Neural crest cell (in vitro differentiated cells): Measurements from ENCODE around the gene ZMAT5. TPM values are rescaled to one million over a fixed set of nuclear protein-coding genes. Genes with fewer than 3 reads are reported as not detected.
A peak's percentile ranks its signal among the peaks of the same experiment; 100 is the strongest.

ENCODE experiments used
- DNase-seq: peaks from one replicate; pipeline ENCODE4 v3.0.0; 2021; ENCODE audit warnings: low read depth, mixed read lengths, low spot score
- H3K27ac Mint-ChIP-seq: one replicate; pipeline ENCODE4 v1.8.0; 2021; ENCODE audit warnings: mild to moderate bottlenecking, mixed read lengths; ENCODE audit not compliant: unreplicated experiment
- H3K27me3 Mint-ChIP-seq: 2 replicates; pipeline ENCODE4 v1.8.0; 2021; ENCODE audit warnings: low read depth, mild to moderate bottlenecking, mixed read lengths
- H3K36me3 Mint-ChIP-seq: 2 replicates; pipeline ENCODE4 v1.8.0; 2021; ENCODE audit warnings: low read depth, mild to moderate bottlenecking, mixed read lengths
- H3K4me1 Mint-ChIP-seq: 2 replicates; pipeline ENCODE4 v1.8.0; 2021; ENCODE audit warnings: mixed read lengths
- H3K4me3 Mint-ChIP-seq: one replicate; pipeline ENCODE4 v1.8.0; 2021; ENCODE audit warnings: mild to moderate bottlenecking, mixed read lengths
- H3K9me3 Mint-ChIP-seq: 2 replicates; pipeline ENCODE4 v1.8.0; 2021; ENCODE audit warnings: mixed read lengths
- CTCF ChIP-seq: fragments of 200-600 bp; sonication (generic); conservative IDR thresholded peaks from 2 replicates; pipeline ENCODE4 v1.5.0; 2021; ENCODE audit warnings: antibody characterized with exemption, mild to moderate bottlenecking
- total RNA-seq: library from RNA; stranded (reverse); gene quantifications from 2 replicates; pipeline ENCODE4 v1.2.1, GENCODE V29; 2021

Gene ZMAT5
- total RNA-seq, 1 donor from 2014 or later: 25.3 TPM

DNA sequence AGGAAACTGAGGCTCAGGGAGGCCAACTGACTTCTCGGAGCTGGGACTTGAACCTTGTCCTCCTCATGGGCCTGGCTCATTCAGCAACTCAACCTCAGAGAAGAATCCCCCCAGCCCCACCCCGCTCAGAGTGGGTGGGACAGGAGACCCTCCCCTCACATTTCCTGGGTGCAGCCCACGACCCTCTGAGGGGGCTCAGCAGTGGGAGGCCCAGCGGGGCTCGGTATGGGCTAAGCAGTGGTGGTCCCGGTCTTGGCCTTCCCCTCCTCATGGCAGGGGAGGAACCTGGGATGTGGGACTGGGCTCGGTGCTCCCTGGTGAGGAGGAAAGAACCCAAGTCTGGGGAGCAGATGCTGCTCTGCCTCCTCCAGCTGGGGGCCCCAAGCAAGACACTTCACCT lies 61.2 kb downstream of the ZMAT5 start:
- H3K27me3 Mint-ChIP-seq: peaks cover 43% of the 10 kb centered on the region
- no peak overlapping the region for H3K27ac Mint-ChIP-seq
- DNase-seq: no peak
- peaks cover 33% of the 10 kb centered on the region for H3K4me1 Mint-ChIP-seq
- no peak for TF ChIP-seq CTCF
- no peak overlapping the region for H3K4me3 Mint-ChIP-seq
- no peaks in the 10 kb centered on the region for H3K36me3 Mint-ChIP-seq
- H3K9me3 Mint-ChIP-seq: no peaks in the 10 kb centered on the region

- Mint-ChIP-seq H3K9me3 (no peaks in the 10 kb centered on the region), H3K4me3 (peak overlapping the region; percentile 54), H3K27me3 (peaks cover 43% of the 10 kb centered on the region), H3K4me1 (peaks cover 33% of the 10 kb centered on the region), H3K27ac (peak overlapping the region; percentile 35), H3K36me3 (no peaks in the 10 kb centered on the region)
- DNase-seq: peak; percentile 46
- TF ChIP-seq CTCF: no peak
Measured at GRCh38 chr22:29704528-29705285, 62.1 kb downstream of the ZMAT5 start.

DNA sequence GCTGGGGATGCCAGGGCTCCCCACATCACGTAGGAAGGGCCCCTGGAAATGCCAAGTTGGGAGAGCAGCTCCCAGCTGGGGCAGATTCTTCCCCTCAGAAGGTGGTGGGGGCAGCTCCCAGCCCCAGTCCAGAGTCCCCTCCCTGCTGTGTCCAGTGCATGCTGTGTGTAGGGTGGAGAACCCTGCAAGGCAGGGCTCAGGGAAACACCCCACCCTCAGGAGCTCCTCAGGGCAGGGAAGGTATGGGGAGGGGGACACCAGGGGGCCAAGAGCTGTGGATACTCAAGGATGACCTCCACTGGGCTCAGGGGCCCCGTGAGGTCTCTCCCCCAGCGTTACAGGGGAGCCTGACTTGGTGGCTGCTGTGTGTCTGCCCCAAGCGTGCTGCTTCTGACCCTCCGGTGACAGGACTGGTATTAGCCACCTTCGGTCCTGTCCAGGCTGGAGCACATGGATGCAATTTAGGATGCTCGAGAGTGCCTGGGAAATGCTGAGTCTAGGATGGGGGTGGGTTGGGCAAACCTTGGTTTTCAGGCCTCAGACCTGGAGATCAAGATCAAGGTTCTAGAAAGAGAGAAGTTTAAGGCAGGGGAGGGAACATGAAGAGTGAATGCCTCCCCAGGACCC lies 63.1 kb downstream of the ZMAT5 start:
- peaks cover 33% of the 10 kb centered on the region for H3K4me1 Mint-ChIP-seq
- H3K4me3 Mint-ChIP-seq: no peak overlapping the region
- no peak overlapping the region for H3K27ac Mint-ChIP-seq

GRCh38 chr22:29702931-29703501 lies 63.8 kb downstream of the ZMAT5 start:
- DNase-seq: no peak
- H3K36me3 Mint-ChIP-seq: no peaks in the 10 kb centered on the region
- H3K27me3 Mint-ChIP-seq: peaks cover 43% of the 10 kb centered on the region
- no peaks in the 10 kb centered on the region for H3K9me3 Mint-ChIP-seq
- peaks cover 36% of the 10 kb centered on the region for H3K4me1 Mint-ChIP-seq
- no peak overlapping the region for H3K27ac Mint-ChIP-seq
- H3K4me3 Mint-ChIP-seq: no peak overlapping the region
- no peak for TF ChIP-seq CTCF

More for the DNA sequence above, 63.1 kb downstream of the ZMAT5 start:
- Mint-ChIP-seq H3K27me3 (peaks cover 43% of the 10 kb centered on the region), H3K36me3 (no peaks in the 10 kb centered on the region), H3K9me3 (no peaks in the 10 kb centered on the region)
- DNase-seq: no peak
- TF ChIP-seq CTCF: no peak

DNA sequence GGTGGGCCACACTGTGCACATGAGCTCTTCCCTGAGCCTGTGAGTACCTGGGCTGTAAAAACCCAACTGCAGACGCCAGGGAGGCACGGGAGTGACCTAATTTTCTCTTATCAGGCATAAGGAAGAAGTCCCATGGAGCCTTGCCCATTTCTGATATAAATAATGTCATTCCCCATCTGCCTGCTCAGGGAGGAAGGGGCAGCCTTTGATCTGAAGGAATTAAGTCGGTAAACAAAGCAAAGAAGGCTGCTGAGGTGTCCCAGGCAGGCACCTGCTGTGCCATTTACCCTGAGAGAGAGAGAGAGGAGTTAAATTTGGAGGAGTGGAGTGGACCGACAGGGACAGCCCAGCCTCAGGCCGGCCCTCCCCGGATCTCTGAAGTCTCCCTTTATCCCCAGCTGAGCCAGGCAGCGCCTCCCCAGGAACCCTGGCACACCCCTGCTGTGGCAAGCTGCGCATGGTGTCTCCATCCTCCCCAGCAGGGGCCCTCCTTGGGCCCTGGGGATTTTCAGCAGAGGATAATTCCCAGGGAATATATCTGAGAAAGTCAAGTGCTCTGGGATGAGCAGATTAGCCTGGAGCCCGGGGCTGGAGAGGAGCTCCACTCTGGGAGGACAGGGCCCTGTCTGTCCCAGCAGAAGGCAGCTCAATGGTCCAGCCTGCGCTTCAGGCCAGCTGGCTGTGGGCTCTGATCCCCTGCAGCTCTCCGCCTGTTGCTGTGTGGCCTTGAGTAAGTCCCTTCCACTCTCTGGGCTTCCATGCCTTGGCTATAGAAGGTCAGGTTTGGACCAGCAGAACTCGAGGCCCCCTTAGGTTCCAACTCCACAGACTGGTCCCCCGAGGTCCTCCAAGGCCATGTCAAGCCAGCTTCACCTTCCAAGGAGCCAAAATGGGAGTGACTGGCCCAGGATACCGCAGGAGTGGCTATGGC lies 64.5 kb downstream of the ZMAT5 start:
- Mint-ChIP-seq H3K27ac (no peak overlapping the region), H3K27me3 (peaks cover 41% of the 10 kb centered on the region), H3K4me1 (peaks cover 36% of the 10 kb centered on the region), H3K36me3 (no peaks in the 10 kb centered on the region), H3K9me3 (no peaks in the 10 kb centered on the region), H3K4me3 (peak overlapping the region; percentile 12)
- no peak for DNase-seq
- TF ChIP-seq CTCF: no peak
